ENCODE results near the gene DUOXA2.

The DUOXA2 gene

DNA sequence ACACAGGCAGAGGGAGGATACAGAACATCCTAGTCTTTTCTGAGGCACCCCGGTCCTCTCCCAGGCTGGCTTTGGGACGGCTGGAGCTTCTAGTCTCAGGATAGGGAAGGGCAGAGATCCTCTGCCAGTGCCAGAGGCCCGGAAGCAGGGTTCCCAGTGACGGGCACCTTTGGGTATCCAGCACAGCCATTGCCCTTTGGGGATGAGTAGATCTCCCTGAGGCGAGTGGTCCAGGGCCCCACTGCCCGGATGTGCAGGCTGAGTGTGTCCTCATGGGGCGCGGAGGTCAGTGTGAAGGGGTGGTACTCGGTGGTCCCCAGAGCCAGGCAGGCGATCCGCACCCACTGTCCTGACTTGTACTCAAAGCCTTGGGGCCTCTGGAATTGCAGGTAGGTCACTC lies 18.5 kb upstream of the DUOXA2 start:
- Histone ChIP-seq H3K9ac (ENCODE audit: low read length) (no peak overlapping the region), H3K79me2 (ENCODE audit: low read length) (no peaks in the 10 kb centered on the region), H3K27me3 (ENCODE audit: low read depth, low read length) (peaks cover 13% of the 10 kb centered on the region; the same call in 1 of the 2 replicates), H3K4me2 (ENCODE audit: low read length) (no peak overlapping the region), H3K9me3 (ENCODE audit: insufficient read depth, low read length) (no peaks in the 10 kb centered on the region), H2AFZ (ENCODE audit: low read depth, low read length) (no peak overlapping the region), H3K27ac (ENCODE audit: low read length) (no peak overlapping the region), H3K36me3 (replicated peaks; ENCODE audit: low read depth, low read length) (no peaks in the 10 kb centered on the region), H3K4me3 (ENCODE audit: low read length) (no peak overlapping the region), H4K20me1 (ENCODE audit: insufficient read depth, low read length) (no peaks in the 10 kb centered on the region), H3K4me1 (ENCODE audit: low read length) (no peaks in the 10 kb centered on the region)
- TF ChIP-seq CTCF (IDR thresholded peaks at IDR 0.05; ENCODE audit: low read depth, low read length): no peak
- no peak for TF ChIP-seq EZH2phosphoT487 (IDR thresholded peaks at IDR 0.05; ENCODE audit: low read depth)

- H3K4me1 ChIP-seq (ENCODE audit: low read length): no peaks in the 10 kb centered on the region
- H3K4me2 ChIP-seq (ENCODE audit: low read length): no peak overlapping the region
- no peaks in the 10 kb centered on the region for H3K27me3 ChIP-seq (ENCODE audit: low read depth, low read length)
- H4K20me1 ChIP-seq (ENCODE audit: insufficient read depth, low read length): no peaks in the 10 kb centered on the region
- H3K9ac ChIP-seq (ENCODE audit: low read length): no peak overlapping the region
- no peak overlapping the region for H3K27ac ChIP-seq (ENCODE audit: low read length)
- H3K36me3 ChIP-seq (replicated peaks; ENCODE audit: low read depth, low read length): no peaks in the 10 kb centered on the region
- no peaks in the 10 kb centered on the region for H3K79me2 ChIP-seq (ENCODE audit: low read length)
- no peak overlapping the region for H3K4me3 ChIP-seq (ENCODE audit: low read length)
- no peak overlapping the region for H2AFZ ChIP-seq (ENCODE audit: low read depth, low read length)
- no peaks in the 10 kb centered on the region for H3K9me3 ChIP-seq (ENCODE audit: insufficient read depth, low read length)
- no peak for TF ChIP-seq CTCF (IDR thresholded peaks at IDR 0.05; ENCODE audit: low read depth, low read length)
- no peak for TF ChIP-seq EZH2phosphoT487 (IDR thresholded peaks at IDR 0.05; ENCODE audit: low read depth)
Measured at GRCh38 chr15:45097466-45097865, 16.7 kb upstream of the DUOXA2 start.

DNA sequence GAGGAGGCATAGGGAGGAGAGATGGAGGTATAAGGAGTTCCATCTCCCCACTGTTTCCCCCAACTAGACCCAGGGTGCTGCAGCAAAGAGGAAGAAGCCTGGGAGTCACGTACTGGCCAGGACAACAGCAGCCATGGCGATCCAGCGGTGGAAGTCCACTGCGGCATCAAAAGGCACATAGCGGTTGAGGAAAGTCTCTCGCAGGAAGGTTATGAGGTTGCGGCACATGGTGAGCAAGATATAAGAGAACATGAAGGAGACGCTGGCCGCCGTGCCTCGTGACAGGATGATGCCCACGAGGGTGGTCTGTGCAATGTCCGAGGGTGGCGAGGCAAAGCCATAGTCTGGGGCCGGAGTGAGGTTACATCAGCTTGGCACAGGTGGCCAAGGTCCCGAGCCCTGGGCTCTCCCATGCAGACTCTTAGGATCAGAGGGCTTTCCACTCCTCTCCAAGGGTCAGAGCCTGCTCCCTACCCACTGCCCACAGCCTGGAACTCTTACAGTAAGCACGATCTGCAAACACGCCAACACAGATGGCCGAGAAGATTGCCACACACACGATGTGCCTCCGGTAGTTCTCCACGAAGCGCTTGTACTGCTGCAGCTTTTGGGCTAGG lies 14.5 kb upstream of the DUOXA2 start:
- H3K36me3 ChIP-seq (replicated peaks; ENCODE audit: low read depth, low read length): no peaks in the 10 kb centered on the region
- H3K9ac ChIP-seq (ENCODE audit: low read length): no peak overlapping the region
- TF ChIP-seq EZH2phosphoT487 (IDR thresholded peaks at IDR 0.05; ENCODE audit: low read depth): no peak
- no peak for TF ChIP-seq CTCF (IDR thresholded peaks at IDR 0.05; ENCODE audit: low read depth, low read length)
- H3K79me2 ChIP-seq (ENCODE audit: low read length): no peaks in the 10 kb centered on the region
- H3K9me3 ChIP-seq (ENCODE audit: insufficient read depth, low read length): no peaks in the 10 kb centered on the region
- no peaks in the 10 kb centered on the region for H3K4me1 ChIP-seq (ENCODE audit: low read length)
- H4K20me1 ChIP-seq (ENCODE audit: insufficient read depth, low read length): no peaks in the 10 kb centered on the region
- H3K4me2 ChIP-seq (ENCODE audit: low read length): no peak overlapping the region
- H3K27me3 ChIP-seq (ENCODE audit: low read depth, low read length): no peaks in the 10 kb centered on the region
- H3K4me3 ChIP-seq (ENCODE audit: low read length): no peak overlapping the region
- H3K27ac ChIP-seq (ENCODE audit: low read length): no peak overlapping the region
- no peak overlapping the region for H2AFZ ChIP-seq (ENCODE audit: low read depth, low read length)

DNA sequence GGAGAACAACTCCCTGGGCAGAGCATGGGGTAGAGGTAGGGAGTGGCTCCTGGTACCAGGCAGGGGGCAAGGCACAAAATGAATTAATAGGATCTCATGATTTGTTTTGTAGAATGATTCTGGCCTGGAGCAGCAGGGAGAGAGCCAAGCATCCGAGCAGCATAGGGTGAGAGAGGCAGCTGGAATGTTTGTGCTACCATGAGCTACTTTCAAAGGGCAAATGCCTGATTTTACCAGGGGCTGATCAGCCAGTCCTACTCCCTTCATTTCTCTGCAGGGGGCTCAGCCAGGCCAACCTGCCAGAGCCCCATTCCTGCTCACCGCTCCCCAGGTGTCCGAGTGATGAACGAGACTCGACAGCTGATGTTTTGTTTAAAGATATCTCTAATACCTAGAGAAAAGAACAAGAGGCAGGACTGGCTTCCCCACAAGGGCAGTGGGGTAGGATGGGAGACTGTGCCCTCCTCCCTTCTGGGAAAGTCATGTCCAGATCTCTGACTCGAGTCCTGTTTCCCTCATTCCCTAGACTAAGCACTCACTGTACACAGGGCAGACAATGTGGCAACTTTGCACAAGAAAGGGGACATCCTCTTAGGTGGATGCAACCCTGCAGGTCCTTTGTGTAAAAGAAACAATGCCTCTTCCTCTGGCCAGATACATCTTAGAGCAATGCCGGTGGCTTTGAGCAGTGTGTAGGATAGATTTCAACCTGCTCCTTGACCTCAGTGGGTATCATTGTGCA lies 13.1 kb upstream of the DUOXA2 start:
- Histone ChIP-seq H3K4me3 (ENCODE audit: low read length) (no peak overlapping the region), H3K9me3 (ENCODE audit: insufficient read depth, low read length) (no peaks in the 10 kb centered on the region), H3K27me3 (ENCODE audit: low read depth, low read length) (no peaks in the 10 kb centered on the region), H3K9ac (ENCODE audit: low read length) (no peak overlapping the region), H3K4me2 (ENCODE audit: low read length) (no peak overlapping the region), H3K36me3 (replicated peaks; ENCODE audit: low read depth, low read length) (no peaks in the 10 kb centered on the region), H2AFZ (ENCODE audit: low read depth, low read length) (no peak overlapping the region), H3K27ac (ENCODE audit: low read length) (no peak overlapping the region), H3K79me2 (ENCODE audit: low read length) (no peaks in the 10 kb centered on the region), H3K4me1 (ENCODE audit: low read length) (no peaks in the 10 kb centered on the region), H4K20me1 (ENCODE audit: insufficient read depth, low read length) (no peaks in the 10 kb centered on the region)
- no peak for TF ChIP-seq EZH2phosphoT487 (IDR thresholded peaks at IDR 0.05; ENCODE audit: low read depth)
- TF ChIP-seq CTCF (IDR thresholded peaks at IDR 0.05; ENCODE audit: low read depth, low read length): no peak

All from OCI-LY3 (cell line).